ENCODE measurements around the gene FAM241B. TPM values are rescaled to one million over a fixed set of nuclear protein-coding genes. Genes with fewer than 3 reads are reported as not detected.

The FAM241B gene
- total RNA-seq, 1 donor from 2014 or later = 2.6 TPM

DNA sequence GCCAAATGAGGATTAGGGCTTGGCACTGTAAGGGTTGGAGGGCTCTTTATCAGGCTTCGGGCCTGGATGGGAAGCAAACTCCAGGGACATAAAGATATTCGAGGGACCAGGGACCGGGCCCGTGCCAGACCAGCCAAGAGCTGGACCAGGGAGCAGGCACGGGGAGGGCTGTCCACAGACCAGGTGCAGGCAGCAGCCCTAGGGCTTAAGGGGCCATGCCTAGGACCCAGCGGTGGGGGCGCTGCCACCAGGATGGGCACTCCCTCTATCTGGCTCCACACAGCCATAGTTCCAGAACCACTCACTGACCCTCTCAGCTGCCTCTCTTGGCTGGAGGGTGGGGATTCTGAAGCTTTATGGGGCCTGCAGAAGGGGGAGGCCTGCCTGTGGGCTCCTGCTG is 32.9 kb downstream of the FAM241B start:
- FAIRE-seq = no peak
- no peak for TF ChIP-seq CTCF (IDR thresholded peaks at IDR 0.05; ENCODE audit: insufficient read depth, low read length, severe bottlenecking)
- no peak overlapping the region for H3K4me3 ChIP-seq (ENCODE audit: low read depth, low read length)
- H3K27me3 ChIP-seq (ENCODE audit: control insufficient read depth, insufficient read depth, low read length) = peaks cover 17% of the 10 kb centered on the region
- no peaks in the 10 kb centered on the region for H3K36me3 ChIP-seq (ENCODE audit: control insufficient read depth, insufficient read depth, low read length)
- DNase-seq (ENCODE audit: low read depth) = no peak

- Histone ChIP-seq H3K4me3 (ENCODE audit: low read depth, low read length) (no peak overlapping the region), H3K36me3 (ENCODE audit: control insufficient read depth, insufficient read depth, low read length) (no peaks in the 10 kb centered on the region), H3K27me3 (ENCODE audit: control insufficient read depth, insufficient read depth, low read length) (peaks cover 14% of the 10 kb centered on the region)
- no peak for TF ChIP-seq CTCF (IDR thresholded peaks at IDR 0.05; ENCODE audit: insufficient read depth, low read length, severe bottlenecking)
- FAIRE-seq (no peak), DNase-seq (ENCODE audit: low read depth) (no peak)
Observed at GRCh38 chr10:69663369-69663947, 33.4 kb downstream of the FAM241B start.

- no peak overlapping the region for H3K4me3 ChIP-seq (ENCODE audit: low read depth, low read length)
- DNase-seq (ENCODE audit: low read depth) (no peak), FAIRE-seq (no peak)
- no peak for TF ChIP-seq CTCF (IDR thresholded peaks at IDR 0.05; ENCODE audit: insufficient read depth, low read length, severe bottlenecking)
- peaks cover 15% of the 10 kb centered on the region for H3K27me3 ChIP-seq (ENCODE audit: control insufficient read depth, insufficient read depth, low read length)
- H3K36me3 ChIP-seq (ENCODE audit: control insufficient read depth, insufficient read depth, low read length) = no peaks in the 10 kb centered on the region
Observed at GRCh38 chr10:69665474-69666320, 35.6 kb downstream of the FAM241B start.

- DNase-seq (ENCODE audit: low read depth) (no peak), FAIRE-seq (no peak)
- Histone ChIP-seq H3K27me3 (ENCODE audit: control insufficient read depth, insufficient read depth, low read length) (peaks cover 15% of the 10 kb centered on the region), H3K4me3 (ENCODE audit: low read depth, low read length) (no peak overlapping the region), H3K36me3 (ENCODE audit: control insufficient read depth, insufficient read depth, low read length) (no peaks in the 10 kb centered on the region)
- TF ChIP-seq CTCF (IDR thresholded peaks at IDR 0.05; ENCODE audit: insufficient read depth, low read length, severe bottlenecking) = no peak
Observed at GRCh38 chr10:69666756-69667155, 36.7 kb downstream of the FAM241B start.

DNA sequence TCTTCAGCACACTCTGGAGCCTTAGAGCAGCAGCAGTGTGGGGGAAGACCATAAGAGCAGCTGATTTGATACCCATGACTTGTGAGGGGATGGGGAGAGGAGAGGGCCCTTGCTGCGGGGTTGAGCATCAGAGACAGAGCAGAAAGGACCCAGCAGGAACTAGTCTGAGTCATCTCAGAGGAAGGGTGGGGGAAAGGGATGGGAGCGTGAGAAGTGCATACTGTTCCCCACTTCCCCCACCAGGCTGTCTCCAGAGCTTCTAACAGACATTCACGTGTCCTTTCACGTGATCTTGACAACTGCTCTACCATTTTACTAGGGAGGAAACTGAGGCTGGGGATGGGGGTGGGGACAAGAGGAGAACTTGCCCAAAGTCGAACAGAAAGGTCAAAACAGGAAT is 38.7 kb downstream of the FAM241B start:
- Histone ChIP-seq H3K4me3 (ENCODE audit: low read depth, low read length) (no peak overlapping the region), H3K27me3 (ENCODE audit: control insufficient read depth, insufficient read depth, low read length) (peaks cover 13% of the 10 kb centered on the region), H3K36me3 (ENCODE audit: control insufficient read depth, insufficient read depth, low read length) (no peaks in the 10 kb centered on the region)
- FAIRE-seq (no peak), DNase-seq (ENCODE audit: low read depth) (no peak)
- no peak for TF ChIP-seq CTCF (IDR thresholded peaks at IDR 0.05; ENCODE audit: insufficient read depth, low read length, severe bottlenecking)

All from bronchial epithelial cell (primary cell).